Trophoblast cell (in vitro differentiated cells and primary cell): Measurements from ENCODE around the gene KCNQ2.

Experiments
- DNase-seq, 2 donors: peaks; one replicate each; pipeline ENCODE4 v3.0.0-alpha.2; 2016
- H2AFZ ChIP-seq: 2 replicates; pipeline ENCODE4 v1.6.1; 2013; ENCODE audit warnings: low read length, moderate library complexity, mild to moderate bottlenecking; ENCODE audit not compliant: insufficient read depth, poor library complexity
- H2AK5ac ChIP-seq: 2 replicates; pipeline ENCODE4 v1.6.1; 2013; ENCODE audit warnings: mild to moderate bottlenecking, low read length
- H2BK120ac ChIP-seq: 2 replicates; pipeline ENCODE4 v1.6.1; 2013; ENCODE audit warnings: low read length, mild to moderate bottlenecking, moderate library complexity; ENCODE audit not compliant: insufficient read depth, poor library complexity
- H2BK12ac ChIP-seq: 2 replicates; pipeline ENCODE4 v1.6.1; 2013; ENCODE audit warnings: mild to moderate bottlenecking, low read length, moderate library complexity
- H2BK5ac ChIP-seq: 2 replicates; pipeline ENCODE4 v1.6.1; 2013; ENCODE audit warnings: low read length, low read depth, moderate library complexity, mild to moderate bottlenecking; ENCODE audit not compliant: poor library complexity
- H3K14ac ChIP-seq: 2 replicates; pipeline ENCODE4 v1.6.1; 2013; ENCODE audit warnings: mild to moderate bottlenecking, low read length
- H3K18ac ChIP-seq: 2 replicates; pipeline ENCODE4 v1.6.1; 2013; ENCODE audit warnings: mild to moderate bottlenecking, low read length
- H3K23ac ChIP-seq: 2 replicates; pipeline ENCODE4 v1.6.1; 2013; ENCODE audit warnings: low read length
- H3K27ac ChIP-seq: 2 replicates; pipeline ENCODE4 v1.5.1; 2013; ENCODE audit warnings: low read depth, mild to moderate bottlenecking, inconsistent platforms, low read length, moderate library complexity
- H3K27me3 ChIP-seq: 2 replicates; pipeline ENCODE4 v1.6.1; 2013; ENCODE audit warnings: inconsistent platforms, mild to moderate bottlenecking, low read length, moderate library complexity; ENCODE audit not compliant: insufficient read depth
- H3K36me3 ChIP-seq, 2 experiments: 1 replicate in 1 of 2; 2 replicates in 1 of 2; pipeline ENCODE4 v1.6.1; 2013; ENCODE audit warnings: low read length in 2 of 2, mild to moderate bottlenecking in 2 of 2, moderate library complexity in 1 of 2; ENCODE audit not compliant: insufficient read depth in 2 of 2, control insufficient read depth in 1 of 2
- H3K4ac ChIP-seq: 2 replicates; pipeline ENCODE4 v1.6.1; 2013; ENCODE audit warnings: low read depth, mild to moderate bottlenecking, low read length, moderate library complexity
- H3K4me1 ChIP-seq, 2 experiments: 1 replicate in 1 of 2; 2 replicates in 1 of 2; pipeline ENCODE4 v1.6.1; 2013; ENCODE audit warnings: low read length in 2 of 2, mild to moderate bottlenecking in 2 of 2, moderate library complexity in 1 of 2; ENCODE audit not compliant: insufficient read depth in 2 of 2, control insufficient read depth in 1 of 2
- H3K4me2 ChIP-seq: 2 replicates; pipeline ENCODE4 v1.6.1; 2013; ENCODE audit warnings: inconsistent platforms, mild to moderate bottlenecking, low read length, moderate library complexity
- H3K4me3 ChIP-seq: 2 replicates; pipeline ENCODE4 v1.5.1; 2013; ENCODE audit warnings: mild to moderate bottlenecking, low read depth, low read length, inconsistent platforms
- H3K79me1 ChIP-seq: one replicate; pipeline ENCODE4 v1.6.1; 2013; ENCODE audit warnings: low read length
- H3K79me2 ChIP-seq: 2 replicates; pipeline ENCODE4 v1.6.1; 2013; ENCODE audit warnings: low read length, mild to moderate bottlenecking; ENCODE audit not compliant: control insufficient read depth, insufficient read depth, poor library complexity
- H3K9ac ChIP-seq: 2 replicates; pipeline ENCODE4 v1.6.1; 2013; ENCODE audit warnings: mild to moderate bottlenecking, low read length
- H3K9me3 ChIP-seq: 2 replicates; pipeline ENCODE4 v1.6.1; 2013; ENCODE audit warnings: low read depth, mild to moderate bottlenecking, control low read depth, inconsistent platforms, low read length; ENCODE audit not compliant: insufficient read depth
- H4K12ac ChIP-seq: 2 replicates; pipeline ENCODE4 v1.6.1; 2013; ENCODE audit warnings: low read depth, mild to moderate bottlenecking, low read length, moderate library complexity
- H4K8ac ChIP-seq: 2 replicates; pipeline ENCODE4 v1.6.1; 2013; ENCODE audit warnings: low read depth, mild to moderate bottlenecking, low read length, moderate library complexity
- H4K91ac ChIP-seq: one replicate; pipeline ENCODE4 v1.6.1; 2013; ENCODE audit warnings: low read depth, mild to moderate bottlenecking, low read length, moderate library complexity
- WGBS: extraction: QIAGEN DNeasy Blood & Tissue Kit; methylation state at CpG from one replicate; pipeline ENCODE4 v1.1.7; 2013; ENCODE audit warnings: missing lambda C conversion rate; ENCODE audit not compliant: insufficient read length, insufficient coverage; ENCODE audit errors: extremely low coverage; 5-methylcytosine and 5-hydroxymethylcytosine counted together

The KCNQ2 gene

GRCh38 chr20:63497138-63497945, 24.9 kb upstream of the KCNQ2 start:
- Histone ChIP-seq H2BK120ac (no peak overlapping the region), H3K27me3 (no peaks in the 10 kb centered on the region), H3K14ac (no peak overlapping the region), H3K27ac (no peak overlapping the region), H4K12ac (no peak overlapping the region), H3K4me3 (no peak overlapping the region), H3K9ac (no peak overlapping the region), H2AFZ (no peak overlapping the region), H2BK12ac (no peak overlapping the region), H3K4ac (no peak overlapping the region), H3K18ac (no peak overlapping the region), H3K23ac (no peak overlapping the region), H2AK5ac (no peak overlapping the region), H4K8ac (no peak overlapping the region), H3K9me3 (peaks cover 4% of the 10 kb centered on the region), H3K4me2 (peak overlapping the region; percentile 41), H3K4me1 (peaks cover 8 to 9% of the 10 kb centered on the region in 2 experiments), H3K79me2 (no peaks in the 10 kb centered on the region), H4K91ac (no peak overlapping the region), H3K79me1 (no peaks in the 10 kb centered on the region), H2BK5ac (no peak overlapping the region), H3K36me3 (peaks cover 0 to 10% of the 10 kb centered on the region in 2 experiments)
- no peak for DNase-seq
- WGBS, result no CpG with 5 or more reads among the region's 20 CpGs

- Histone ChIP-seq H3K79me1 (no peaks in the 10 kb centered on the region), H3K27ac (no peak overlapping the region), H3K23ac (no peak overlapping the region), H4K91ac (no peak overlapping the region), H3K4ac (no peak overlapping the region), H4K12ac (no peak overlapping the region), H3K4me3 (no peak overlapping the region), H3K4me1 (peaks cover 8 to 9% of the 10 kb centered on the region in 2 experiments), H2AFZ (no peak overlapping the region), H3K18ac (no peak overlapping the region), H3K9me3 (peaks cover 7% of the 10 kb centered on the region), H2BK12ac (no peak overlapping the region), H2BK5ac (no peak overlapping the region), H4K8ac (no peak overlapping the region), H2BK120ac (no peak overlapping the region), H2AK5ac (no peak overlapping the region), H3K36me3 (peaks cover 0 to 15% of the 10 kb centered on the region in 2 experiments), H3K9ac (no peak overlapping the region), H3K27me3 (no peaks in the 10 kb centered on the region), H3K14ac (no peak overlapping the region), H3K4me2 (no peak overlapping the region), H3K79me2 (no peaks in the 10 kb centered on the region)
- no peak for DNase-seq
- no CpG with 5 or more reads among the region's 16 CpGs for WGBS
Measured at GRCh38 chr20:63496596-63497120, 24.2 kb upstream of the KCNQ2 start.

- no peak overlapping the region for H4K91ac ChIP-seq
- H2AFZ ChIP-seq, result no peak overlapping the region
- H3K9ac ChIP-seq, result no peak overlapping the region
- no CpG with 5 or more reads among the region's 48 CpGs for WGBS
- no peak overlapping the region for H3K14ac ChIP-seq
- no peak overlapping the region for H3K4ac ChIP-seq
- no peak overlapping the region for H3K27ac ChIP-seq
- no peak overlapping the region for H2BK5ac ChIP-seq
- H3K27me3 ChIP-seq, result no peaks in the 10 kb centered on the region
- H3K9me3 ChIP-seq, result peaks cover 7% of the 10 kb centered on the region
- H3K4me1 ChIP-seq, result peaks cover 8 to 9% of the 10 kb centered on the region in 2 experiments
- no peak overlapping the region for H3K4me2 ChIP-seq
- H2BK12ac ChIP-seq, result no peak overlapping the region
- H3K4me3 ChIP-seq, result no peak overlapping the region
- no peak overlapping the region for H2AK5ac ChIP-seq
- H3K23ac ChIP-seq, result no peak overlapping the region
- no peak overlapping the region for H2BK120ac ChIP-seq
- H3K79me1 ChIP-seq, result no peaks in the 10 kb centered on the region
- H3K79me2 ChIP-seq, result no peaks in the 10 kb centered on the region
- no peak overlapping the region for H4K8ac ChIP-seq
- DNase-seq, result peak in 1 of 2 donors; percentile 51
- H3K18ac ChIP-seq, result no peak overlapping the region
- peaks cover 0 to 20% of the 10 kb centered on the region in 2 experiments for H3K36me3 ChIP-seq
- H4K12ac ChIP-seq, result no peak overlapping the region
Measured at GRCh38 chr20:63495741-63496595, 23.5 kb upstream of the KCNQ2 start.

GRCh38 chr20:63495167-63495720, 22.8 kb upstream of the KCNQ2 start:
- Histone ChIP-seq H3K79me1 (no peaks in the 10 kb centered on the region), H3K79me2 (no peaks in the 10 kb centered on the region), H3K4me2 (no peak overlapping the region), H3K4me1 (peaks cover 8 to 9% of the 10 kb centered on the region in 2 experiments), H2BK5ac (no peak overlapping the region), H2BK120ac (no peak overlapping the region), H3K4ac (no peak overlapping the region), H3K4me3 (no peak overlapping the region), H3K9me3 (peaks cover 7% of the 10 kb centered on the region), H2AFZ (no peak overlapping the region), H3K27ac (no peak overlapping the region), H3K36me3 (peaks cover 0 to 20% of the 10 kb centered on the region in 2 experiments), H4K91ac (no peak overlapping the region), H3K9ac (no peak overlapping the region), H3K14ac (no peak overlapping the region), H4K12ac (no peak overlapping the region), H3K23ac (no peak overlapping the region), H3K27me3 (no peaks in the 10 kb centered on the region), H2BK12ac (no peak overlapping the region), H3K18ac (no peak overlapping the region), H4K8ac (no peak overlapping the region), H2AK5ac (no peak overlapping the region)
- WGBS, result no CpG with 5 or more reads among the region's 8 CpGs
- no peak for DNase-seq
